ENCODE data around the gene NDUFS3. TPM values are rescaled to one million over a fixed set of nuclear protein-coding genes. Genes with fewer than 3 reads are reported as not detected.

NDUFS3 gene
- total and polyA plus RNA-seq, 2 of the 13 experiments (the other 11 are each of a cell fraction or from before 2014, with no cell fraction given): 151 to 184 TPM

DNA sequence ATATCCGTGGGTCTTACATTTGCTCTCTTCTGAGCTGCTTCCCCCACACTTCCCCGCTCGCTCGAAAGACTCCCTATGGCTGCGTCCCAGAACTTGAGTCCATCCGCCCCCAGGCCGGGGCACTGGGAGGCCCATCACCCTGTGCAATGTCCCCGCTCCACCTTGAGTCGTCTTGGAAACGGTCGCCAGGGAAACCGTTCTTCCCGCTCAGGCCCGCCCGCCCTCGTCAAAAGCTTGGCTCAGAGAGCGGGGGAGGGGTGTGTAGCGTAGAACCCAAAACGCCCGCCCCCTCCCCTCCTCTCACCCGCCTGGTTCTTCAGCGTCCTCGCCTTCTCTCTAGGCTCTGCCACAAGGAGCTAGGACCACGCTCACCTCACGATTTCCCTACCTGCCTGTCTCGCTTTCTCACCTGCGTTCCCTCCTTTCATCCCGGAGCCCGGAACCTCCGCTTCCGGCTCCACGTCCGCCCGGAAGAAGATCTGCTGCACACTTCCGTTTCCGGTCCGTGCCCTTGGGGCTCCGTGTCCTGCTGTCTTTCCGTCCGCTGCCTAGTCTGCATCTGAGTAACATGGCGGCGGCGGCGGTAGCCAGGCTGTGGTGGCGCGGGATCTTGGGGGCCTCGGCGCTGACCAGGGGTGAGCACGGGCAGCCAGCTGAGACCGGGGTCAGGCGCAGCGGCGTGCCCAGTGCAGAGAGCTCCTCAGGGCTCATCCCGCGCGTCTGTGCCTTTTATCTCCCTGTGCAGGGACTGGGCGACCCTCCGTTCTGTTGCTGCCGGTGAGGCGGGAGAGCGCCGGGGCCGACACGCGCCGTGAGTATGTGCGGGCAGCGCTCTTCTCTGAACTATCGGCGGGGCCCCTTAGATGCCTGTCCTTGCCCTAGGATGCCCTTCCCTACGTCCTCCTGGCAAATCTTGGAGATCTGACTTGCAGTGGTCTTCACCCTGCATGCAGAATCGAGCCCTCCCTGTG is at the start of gene NDUFS3, which contains the start of gene KBTBD4 (continued):
- TF ChIP-seq STAT6 (CRISPR knock-in tag; IDR thresholded peaks at IDR 0.05; ENCODE audit: borderline replicate concordance): peak; percentile 54; the same call in 1 of the 2 replicates
- TF ChIP-seq ISX (CRISPR knock-in tag; conservative IDR thresholded peaks at IDR 0.05): peak; percentile 75; the same call in 1 of the 2 replicates
- peak; percentile 79; the same call in 1 of the 2 replicates for TF ChIP-seq GMEB1 (CRISPR knock-in tag; IDR thresholded peaks at IDR 0.05; ENCODE audit: borderline replicate concordance)
- TF ChIP-seq, protein P1, sequence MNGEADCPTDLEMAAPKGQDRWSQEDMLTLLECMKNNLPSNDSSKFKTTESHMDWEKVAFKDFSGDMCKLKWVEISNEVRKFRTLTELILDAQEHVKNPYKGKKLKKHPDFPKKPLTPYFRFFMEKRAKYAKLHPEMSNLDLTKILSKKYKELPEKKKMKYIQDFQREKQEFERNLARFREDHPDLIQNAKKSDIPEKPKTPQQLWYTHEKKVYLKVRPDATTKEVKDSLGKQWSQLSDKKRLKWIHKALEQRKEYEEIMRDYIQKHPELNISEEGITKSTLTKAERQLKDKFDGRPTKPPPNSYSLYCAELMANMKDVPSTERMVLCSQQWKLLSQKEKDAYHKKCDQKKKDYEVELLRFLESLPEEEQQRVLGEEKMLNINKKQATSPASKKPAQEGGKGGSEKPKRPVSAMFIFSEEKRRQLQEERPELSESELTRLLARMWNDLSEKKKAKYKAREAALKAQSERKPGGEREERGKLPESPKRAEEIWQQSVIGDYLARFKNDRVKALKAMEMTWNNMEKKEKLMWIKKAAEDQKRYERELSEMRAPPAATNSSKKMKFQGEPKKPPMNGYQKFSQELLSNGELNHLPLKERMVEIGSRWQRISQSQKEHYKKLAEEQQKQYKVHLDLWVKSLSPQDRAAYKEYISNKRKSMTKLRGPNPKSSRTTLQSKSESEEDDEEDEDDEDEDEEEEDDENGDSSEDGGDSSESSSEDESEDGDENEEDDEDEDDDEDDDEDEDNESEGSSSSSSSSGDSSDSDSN (CRISPR knock-in tag; IDR thresholded peaks at IDR 0.05): peak; percentile 92
- no peak for TF ChIP-seq IKZF1 (IDR thresholded peaks at IDR 0.05)
- TF ChIP-seq ARHGAP35 (CRISPR knock-in tag; IDR thresholded peaks at IDR 0.05; ENCODE audit: borderline replicate concordance): peak; percentile 85; the same call in 1 of the 2 replicates
- TF ChIP-seq SKI (IDR thresholded peaks at IDR 0.05; ENCODE audit: partially characterized antibody): peak; percentile 65
- peak; percentile 93; the same call in 1 of the 2 replicates for TF ChIP-seq ZNF772 (CRISPR knock-in tag; IDR thresholded peaks at IDR 0.05)
- TF ChIP-seq, protein P2, sequence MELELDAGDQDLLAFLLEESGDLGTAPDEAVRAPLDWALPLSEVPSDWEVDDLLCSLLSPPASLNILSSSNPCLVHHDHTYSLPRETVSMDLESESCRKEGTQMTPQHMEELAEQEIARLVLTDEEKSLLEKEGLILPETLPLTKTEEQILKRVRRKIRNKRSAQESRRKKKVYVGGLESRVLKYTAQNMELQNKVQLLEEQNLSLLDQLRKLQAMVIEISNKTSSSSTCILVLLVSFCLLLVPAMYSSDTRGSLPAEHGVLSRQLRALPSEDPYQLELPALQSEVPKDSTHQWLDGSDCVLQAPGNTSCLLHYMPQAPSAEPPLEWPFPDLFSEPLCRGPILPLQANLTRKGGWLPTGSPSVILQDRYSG (CRISPR knock-in tag; IDR thresholded peaks at IDR 0.05): 0 out of 2 replicates have a peak, but pooled peaks have one; percentile 80
- peak; percentile 71; the same call in 1 of the 2 replicates for TF ChIP-seq ZNF274 (CRISPR knock-in tag; IDR thresholded peaks at IDR 0.05)
- peak; percentile 88 for TF ChIP-seq ZNF883 (CRISPR knock-in tag; IDR thresholded peaks at IDR 0.05; ENCODE audit: not compliant biosample characterization)
- TF ChIP-seq TERF1 (CRISPR knock-in tag; IDR thresholded peaks at IDR 0.05): no peak
- TF ChIP-seq ZNF574 (CRISPR knock-in tag; IDR thresholded peaks at IDR 0.05): peak; percentile 97
- TF ChIP-seq ZNF839 (CRISPR knock-in tag; IDR thresholded peaks at IDR 0.05; ENCODE audit: borderline replicate concordance): peak; percentile 69; the same call in 1 of the 2 replicates

Measured in HepG2 (cell line).